SHP77 (cell line): ENCODE measurements around the gene RETN.
A peak's percentile ranks its signal among the peaks of the same experiment; 100 is the strongest.

ENCODE experiments used
- DNase-seq, 2 experiments: peaks; one replicate each; lab custom pipeline; 2025; lab: John Stamatoyannopoulos, UW

Gene RETN

GRCh38 chr19:7657131-7657751 is 11.6 kb upstream of the RETN start:
- DNase-seq = no peak

GRCh38 chr19:7658219-7658686 is 10.6 kb upstream of the RETN start:
- no peak for DNase-seq

- DNase-seq = no peak
Observed at GRCh38 chr19:7661744-7662538, 6.9 kb upstream of the RETN start.

- no peak for DNase-seq
Observed at GRCh38 chr19:7662657-7663056, 6.2 kb upstream of the RETN start.

- DNase-seq = no peak
Observed at GRCh38 chr19:7663706-7664105, 5.1 kb upstream of the RETN start.

- DNase-seq = no peak
Observed at GRCh38 chr19:7665076-7665475, 3.8 kb upstream of the RETN start.

- DNase-seq = no peak
Observed at GRCh38 chr19:7669641-7670040, 792 bp downstream of the RETN start.

- DNase-seq = no peak
Observed at GRCh38 chr19:7670150-7670783, 1.4 kb downstream of the RETN start.

- DNase-seq = no peak
Observed at GRCh38 chr19:7670790-7671189, 1.9 kb downstream of the RETN start.

- no peak for DNase-seq
Observed at GRCh38 chr19:7672522-7672921, 3.7 kb downstream of the RETN start.

GRCh38 chr19:7674010-7675005 is 5.5 kb downstream of the RETN start:
- DNase-seq = peak; percentile 36 to 42

- no peak for DNase-seq
Observed at GRCh38 chr19:7676376-7676775, 7.5 kb downstream of the RETN start.

- no peak for DNase-seq
Observed at GRCh38 chr19:7676854-7677253, 8.0 kb downstream of the RETN start, which contains the start of gene MCEMP1. Gene MCEMP1, plus strand, starts transcription at chr19:7677090. Its CDS starts 31 bp downstream, at chr19:7677121.

- no peak for DNase-seq
Observed at GRCh38 chr19:7677669-7678311, 8.9 kb downstream of the RETN start.

- DNase-seq = peak; percentile 27 to 54
Observed at GRCh38 chr19:7678971-7679751, 10.3 kb downstream of the RETN start.

GRCh38 chr19:7679771-7680605 is 11.1 kb downstream of the RETN start:
- DNase-seq = peak in 1 of 2 experiments; percentile 31

GRCh38 chr19:7680606-7681339 is 11.9 kb downstream of the RETN start, which contains the start of gene TRAPPC5:
Gene TRAPPC5, plus strand, starts transcription at chr19:7680833. Its CDS starts 1,421 bp downstream, at chr19:7682254.
- peak; percentile 59 to 80 for DNase-seq

- DNase-seq = peak; percentile 42 to 71
Observed at GRCh38 chr19:7681340-7682174, 12.7 kb downstream of the RETN start.
